Brain microvascular endothelial cell (primary cell): ENCODE data around the gene LIM2.
A peak's percentile ranks its signal among the peaks of the same experiment; 100 is the strongest.

Source experiments
- DNase-seq: peaks from one replicate; pipeline ENCODE4 v3.0.0-alpha.2; 2020
- H3K27ac ChIP-seq: fragments of 250-450 bp; sonication (Bioruptor Pico); 2 replicates; pipeline ENCODE4 v1.5.1; 2020; ENCODE audit warnings: mild to moderate bottlenecking, moderate library complexity
- H3K27me3 ChIP-seq: fragments of 250-450 bp; sonication (Bioruptor Pico); replicated peaks from 2 replicates; pipeline ENCODE4 v1.5.1; 2020; ENCODE audit warnings: mild to moderate bottlenecking
- H3K36me3 ChIP-seq: fragments of 250-450 bp; sonication (Bioruptor Pico); replicated peaks from 2 replicates; pipeline ENCODE4 v1.5.1; 2020; ENCODE audit warnings: mild to moderate bottlenecking
- H3K4me3 ChIP-seq: 2 replicates; pipeline ENCODE4 v1.5.1; 2011; ENCODE audit warnings: low read depth, mild to moderate bottlenecking, control low read depth, low read length, moderate library complexity
- in situ Hi-C: cut with HindIII; loops from 2 replicates; pipeline ENCODE4 v1.10.0; 2017; ENCODE audit warnings: low sequenced_read_pairs, low pct_ligation_motif_present
- TF ChIP-seq, protein P1 (sequence below): IDR thresholded peaks from 2 replicates; pipeline ENCODE4 v1.5.1; 2011; ENCODE audit warnings: low read depth, mild to moderate bottlenecking, moderate library complexity, low read length, control low read depth, inconsistent platforms; ENCODE audit errors: missing control alignments

The LIM2 gene

DNA sequence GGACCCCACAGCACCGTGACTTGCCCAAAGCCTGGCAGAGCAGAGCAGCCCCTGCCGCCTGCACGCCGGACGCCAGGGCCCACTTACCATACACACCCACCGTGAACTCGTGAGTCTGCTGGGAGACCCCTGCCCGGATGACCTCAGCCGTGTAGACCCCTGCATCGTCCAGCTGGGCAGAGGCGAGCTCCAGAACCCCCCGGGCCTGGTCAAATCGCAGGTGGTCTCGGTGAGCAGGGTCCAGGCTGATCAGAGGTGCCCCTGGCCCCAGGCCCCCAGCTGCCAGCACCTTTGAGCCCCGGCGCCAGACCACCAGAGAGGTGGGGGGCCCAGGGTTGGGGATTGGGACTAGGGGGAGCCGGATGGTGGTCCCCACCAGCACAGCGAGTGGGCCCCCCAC, 46.7 kb downstream of the LIM2 start:
- in situ Hi-C loops: no loop called here
- Histone ChIP-seq H3K27me3 (no peaks in the 10 kb centered on the region), H3K4me3 (no peak overlapping the region), H3K27ac (no peak overlapping the region), H3K36me3 (no peaks in the 10 kb centered on the region)
- DNase-seq: no peak
- TF ChIP-seq, protein P1, sequence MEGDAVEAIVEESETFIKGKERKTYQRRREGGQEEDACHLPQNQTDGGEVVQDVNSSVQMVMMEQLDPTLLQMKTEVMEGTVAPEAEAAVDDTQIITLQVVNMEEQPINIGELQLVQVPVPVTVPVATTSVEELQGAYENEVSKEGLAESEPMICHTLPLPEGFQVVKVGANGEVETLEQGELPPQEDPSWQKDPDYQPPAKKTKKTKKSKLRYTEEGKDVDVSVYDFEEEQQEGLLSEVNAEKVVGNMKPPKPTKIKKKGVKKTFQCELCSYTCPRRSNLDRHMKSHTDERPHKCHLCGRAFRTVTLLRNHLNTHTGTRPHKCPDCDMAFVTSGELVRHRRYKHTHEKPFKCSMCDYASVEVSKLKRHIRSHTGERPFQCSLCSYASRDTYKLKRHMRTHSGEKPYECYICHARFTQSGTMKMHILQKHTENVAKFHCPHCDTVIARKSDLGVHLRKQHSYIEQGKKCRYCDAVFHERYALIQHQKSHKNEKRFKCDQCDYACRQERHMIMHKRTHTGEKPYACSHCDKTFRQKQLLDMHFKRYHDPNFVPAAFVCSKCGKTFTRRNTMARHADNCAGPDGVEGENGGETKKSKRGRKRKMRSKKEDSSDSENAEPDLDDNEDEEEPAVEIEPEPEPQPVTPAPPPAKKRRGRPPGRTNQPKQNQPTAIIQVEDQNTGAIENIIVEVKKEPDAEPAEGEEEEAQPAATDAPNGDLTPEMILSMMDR: no peak

DNA sequence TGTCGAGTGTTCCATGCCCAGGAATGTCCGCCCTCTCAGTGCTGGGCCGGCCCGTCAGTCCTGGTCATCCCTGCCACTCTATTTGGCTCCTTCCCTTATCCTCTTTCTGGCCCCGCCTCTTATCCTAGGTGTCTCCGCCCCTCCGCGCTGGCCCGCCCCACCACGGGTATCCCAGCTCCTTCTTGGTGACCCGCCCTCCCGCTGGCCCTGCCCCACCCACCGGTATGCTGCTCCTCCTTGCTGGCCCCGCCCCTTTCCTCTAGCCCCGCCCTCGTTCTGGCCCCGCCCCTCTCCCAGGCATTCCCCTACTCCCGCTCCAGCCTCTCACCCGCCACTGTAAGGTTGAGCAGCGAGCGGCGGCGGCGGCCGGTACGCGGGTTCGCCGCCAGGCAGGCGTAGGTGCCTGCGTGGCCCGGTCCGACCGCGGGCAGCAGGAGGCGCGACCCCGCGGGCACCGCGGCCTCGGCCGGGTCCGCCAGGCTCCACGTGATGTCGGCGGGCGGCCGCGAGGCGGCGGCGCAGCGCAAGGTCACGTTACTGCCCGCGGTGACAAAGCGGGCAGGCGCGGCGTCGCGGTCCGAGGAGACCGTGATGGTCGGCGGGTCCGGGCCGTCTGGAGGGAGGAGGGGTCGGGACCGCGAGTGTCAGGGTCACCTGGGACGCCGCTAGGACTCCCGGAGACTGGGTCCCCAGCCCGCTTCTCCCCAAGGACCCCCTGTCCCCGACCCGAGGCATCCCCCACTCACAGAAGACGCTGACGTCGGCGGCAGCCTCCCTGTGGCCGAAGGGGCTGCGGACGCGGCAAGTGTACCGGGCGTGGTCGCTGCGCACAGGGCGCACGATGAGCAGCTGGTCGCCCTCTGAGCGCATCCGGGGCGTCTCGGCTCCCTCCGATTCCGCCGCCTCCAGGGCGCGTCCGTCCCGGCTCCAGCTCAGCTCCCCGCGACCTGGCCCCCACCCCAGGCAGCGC, 47.8 kb downstream of the LIM2 start:
- TF ChIP-seq, protein P1: no peak
- Histone ChIP-seq H3K27ac (peak overlapping the region; percentile 47), H3K4me3 (peak overlapping the region; percentile 67), H3K36me3 (no peaks in the 10 kb centered on the region), H3K27me3 (no peaks in the 10 kb centered on the region)
- in situ Hi-C loops: no loop called here
- peak; percentile 99 for DNase-seq

DNA sequence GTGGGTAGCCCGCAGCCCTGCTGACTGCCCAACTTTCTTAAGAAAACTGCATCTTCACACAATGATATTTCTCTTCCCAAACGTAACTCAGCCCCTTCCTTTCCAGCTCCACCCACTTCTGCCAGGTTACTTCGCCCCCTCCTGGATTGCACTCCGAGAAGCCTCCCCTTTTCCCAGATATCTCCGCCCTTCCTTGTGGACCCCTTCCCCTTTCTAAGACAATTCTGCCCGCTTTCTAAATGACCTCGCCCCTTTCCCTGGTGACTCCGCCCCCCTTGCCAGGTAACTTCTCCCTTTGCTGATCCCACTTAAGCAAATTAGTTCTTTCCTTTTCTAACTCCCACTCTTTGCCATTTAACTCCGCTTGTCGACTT, 48.5 kb downstream of the LIM2 start:
- peak overlapping the region; percentile 67 for H3K4me3 ChIP-seq
- H3K27ac ChIP-seq: peak overlapping the region; percentile 47
- no peaks in the 10 kb centered on the region for H3K27me3 ChIP-seq
- H3K36me3 ChIP-seq: no peaks in the 10 kb centered on the region
- in situ Hi-C loops: no loop called here
- DNase-seq: no peak
- TF ChIP-seq, protein P1: peak; percentile 21

DNA sequence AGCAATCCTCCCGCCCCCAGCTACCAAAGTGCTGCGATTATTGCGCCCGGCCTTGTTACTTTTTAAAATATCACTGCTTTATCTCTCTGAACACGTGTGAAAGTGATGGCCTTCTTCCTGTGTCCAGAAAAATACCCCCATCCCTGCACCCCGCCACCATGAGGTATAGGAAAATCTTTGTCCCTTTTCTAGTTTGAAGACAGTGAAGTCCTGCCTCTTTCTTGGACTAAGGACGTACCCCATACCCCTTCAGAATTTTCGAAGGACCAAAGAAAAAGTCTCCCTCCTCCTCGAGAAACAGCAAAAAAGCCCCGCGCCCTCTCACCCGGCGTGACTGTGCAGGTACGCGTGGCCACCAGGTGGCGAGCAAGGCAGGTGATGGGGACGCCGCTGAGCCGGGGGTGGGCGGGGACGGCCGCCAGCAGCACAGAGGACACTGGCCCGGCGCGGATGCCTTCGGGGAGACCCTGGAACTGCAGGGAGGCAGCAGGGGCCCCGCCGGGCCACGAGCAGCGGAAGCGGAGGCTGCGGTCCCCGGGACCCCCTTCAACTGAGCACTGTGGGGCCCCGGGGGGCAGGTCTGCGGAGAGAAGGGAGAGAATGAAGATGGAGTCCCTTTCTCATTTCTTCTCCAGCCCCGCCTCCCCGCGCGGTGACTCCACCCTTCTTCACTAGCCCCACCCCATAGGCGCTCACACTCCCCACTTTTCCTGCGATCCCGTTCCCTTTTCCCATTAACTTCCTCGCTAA, 49.0 kb downstream of the LIM2 start:
- no peaks in the 10 kb centered on the region for H3K27me3 ChIP-seq

DNA sequence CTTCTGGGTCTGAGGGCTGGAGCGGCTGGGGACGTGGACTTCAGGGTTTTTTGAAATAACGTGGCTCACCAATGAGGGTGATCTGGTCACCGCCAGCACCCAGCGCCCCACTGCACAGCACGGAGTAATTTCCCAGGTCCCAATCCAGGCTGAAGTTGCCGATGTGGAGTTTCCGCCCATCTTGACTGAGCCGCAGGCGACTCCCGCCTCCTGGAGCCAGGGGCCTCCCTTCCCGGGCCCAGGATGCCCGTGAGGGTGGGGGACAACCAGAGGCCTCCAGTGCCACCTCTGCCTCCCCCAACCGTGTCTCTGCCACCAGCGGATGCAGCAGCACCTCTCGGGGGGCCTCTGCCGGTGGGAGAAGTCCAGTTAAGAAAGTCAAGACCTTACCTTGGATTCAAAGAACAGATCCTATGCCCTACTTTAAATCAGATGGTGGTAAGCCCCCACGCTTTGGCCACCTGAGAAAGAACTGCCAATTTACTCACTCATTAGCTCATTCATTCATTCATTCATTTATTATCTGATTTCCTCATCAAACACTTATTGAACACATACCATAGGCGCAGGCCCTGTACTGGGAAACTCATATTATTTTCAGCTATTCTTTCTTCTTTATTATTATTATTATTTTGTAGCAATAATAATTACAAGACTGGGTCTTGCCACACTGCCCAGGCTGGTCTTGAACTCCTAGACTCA, 49.8 kb downstream of the LIM2 start:
- Histone ChIP-seq H3K36me3 (no peaks in the 10 kb centered on the region), H3K27me3 (no peaks in the 10 kb centered on the region), H3K4me3 (no peak overlapping the region), H3K27ac (no peak overlapping the region)
- DNase-seq: no peak
- in situ Hi-C loops: no loop called here
- TF ChIP-seq, protein P1: no peak

More for the DNA sequence above, 49.0 kb downstream of the LIM2 start:
- Histone ChIP-seq H3K27ac (peak overlapping the region; percentile 47), H3K4me3 (peak overlapping the region; percentile 67), H3K36me3 (no peaks in the 10 kb centered on the region)
- in situ Hi-C loops: no loop called here
- TF ChIP-seq, protein P1: peak; percentile 85
- peak; percentile 80 for DNase-seq
